Kidney capillary endothelial cell (primary cell): ENCODE data around the gene THSD8.

Experiments
- DNase-seq: peaks from one replicate; pipeline ENCODE4 v3.0.0-alpha.2; 2018; ENCODE audit warnings: low spot score

Gene THSD8

DNA sequence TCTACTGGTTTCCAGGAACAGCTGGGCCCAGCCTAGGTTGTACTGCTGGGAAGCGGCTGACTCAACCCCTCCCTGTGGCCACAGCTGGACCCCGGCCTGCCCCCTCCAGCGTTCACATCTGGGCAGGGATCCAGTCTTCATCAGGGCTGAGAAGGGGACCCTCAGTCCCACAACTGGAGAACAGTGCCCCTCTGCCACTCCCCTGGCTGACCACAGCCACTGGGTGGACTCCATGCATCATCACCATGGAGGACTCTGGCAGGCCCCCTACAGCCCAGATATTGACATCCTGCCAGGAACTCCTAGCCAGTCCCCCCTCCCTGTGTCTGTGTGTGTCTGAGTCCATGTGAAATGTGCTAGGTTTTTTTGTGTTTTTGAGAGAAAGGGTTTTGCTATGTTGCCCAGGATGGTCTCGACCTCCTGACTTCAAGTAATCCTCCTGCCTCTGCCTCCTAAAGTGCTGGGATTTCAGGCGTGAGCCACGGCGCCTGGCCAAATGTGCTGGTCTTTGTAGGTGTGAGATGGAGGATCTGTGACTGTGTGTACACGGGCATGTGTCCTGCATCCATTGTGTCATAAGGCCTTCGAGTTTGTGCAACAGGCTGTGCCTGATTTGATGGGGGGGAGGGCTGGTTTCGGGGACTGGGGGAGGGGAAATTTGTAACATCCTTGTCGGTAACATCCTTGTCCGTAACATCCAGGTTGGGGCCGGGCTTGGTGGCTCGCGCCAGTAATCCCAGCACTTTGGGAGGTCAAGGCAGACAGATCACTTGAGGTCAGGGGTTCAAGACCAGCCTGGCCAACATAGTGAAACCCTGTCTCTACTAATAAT lies 22.5 kb upstream of the THSD8 start:
- peak; percentile 61 for DNase-seq

DNA sequence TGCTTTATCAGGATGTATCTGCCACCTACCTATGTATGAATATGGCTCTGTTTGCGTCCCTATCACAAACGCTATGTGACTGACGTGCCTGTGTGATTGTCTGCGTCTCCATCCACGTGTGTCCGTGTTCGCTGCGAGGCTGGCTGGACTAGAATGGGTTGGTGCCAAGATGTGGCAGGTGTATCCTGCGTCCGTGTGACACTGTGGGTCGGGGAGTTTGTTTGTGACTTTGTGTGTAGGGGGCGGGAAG lies 19.8 kb upstream of the THSD8 start:
- DNase-seq: no peak

DNA sequence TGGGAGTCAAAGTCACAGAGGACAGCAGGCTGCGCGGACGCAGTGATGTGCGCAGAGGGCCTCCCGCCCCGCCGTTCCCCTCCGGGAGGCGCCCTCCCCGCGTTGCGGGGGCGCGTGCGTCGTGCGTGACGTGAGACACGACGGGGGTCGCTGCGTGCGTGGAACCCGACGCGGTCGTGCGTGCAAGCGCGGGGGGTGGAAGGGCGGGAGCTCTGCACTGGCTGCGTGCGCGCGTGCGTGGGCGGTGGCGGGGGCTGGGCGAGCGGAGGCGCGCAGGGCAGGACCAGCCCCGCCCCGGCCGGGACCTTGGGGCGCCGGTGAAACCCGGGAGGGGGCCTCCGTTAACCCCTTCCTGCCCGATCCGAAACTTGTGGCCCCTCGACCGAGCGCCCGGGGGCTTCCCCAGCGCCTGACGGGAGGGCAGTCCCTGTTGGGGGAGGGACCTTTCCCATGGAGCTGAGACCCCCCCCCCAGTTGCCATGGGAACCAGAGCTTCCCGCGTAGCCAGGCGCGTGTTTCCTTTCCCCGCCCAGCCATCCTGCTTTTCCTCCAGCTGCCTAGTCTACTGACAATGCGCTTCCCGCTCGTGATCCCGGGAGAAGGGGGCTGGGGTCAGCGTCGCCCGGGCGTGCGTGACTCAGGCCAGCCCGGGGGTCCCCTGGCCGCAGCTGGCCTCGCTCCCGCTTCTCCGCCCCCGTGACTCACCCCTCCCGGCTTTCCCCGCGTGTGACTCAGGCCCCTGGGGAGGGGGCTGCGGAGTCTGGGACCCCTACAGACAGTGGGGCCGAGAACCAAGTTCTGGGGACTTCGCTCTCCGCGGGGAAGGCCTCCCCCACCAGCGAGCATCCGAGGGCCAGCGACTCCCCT lies 19.2 kb upstream of the THSD8 start:
- DNase-seq: peak; percentile 85

DNA sequence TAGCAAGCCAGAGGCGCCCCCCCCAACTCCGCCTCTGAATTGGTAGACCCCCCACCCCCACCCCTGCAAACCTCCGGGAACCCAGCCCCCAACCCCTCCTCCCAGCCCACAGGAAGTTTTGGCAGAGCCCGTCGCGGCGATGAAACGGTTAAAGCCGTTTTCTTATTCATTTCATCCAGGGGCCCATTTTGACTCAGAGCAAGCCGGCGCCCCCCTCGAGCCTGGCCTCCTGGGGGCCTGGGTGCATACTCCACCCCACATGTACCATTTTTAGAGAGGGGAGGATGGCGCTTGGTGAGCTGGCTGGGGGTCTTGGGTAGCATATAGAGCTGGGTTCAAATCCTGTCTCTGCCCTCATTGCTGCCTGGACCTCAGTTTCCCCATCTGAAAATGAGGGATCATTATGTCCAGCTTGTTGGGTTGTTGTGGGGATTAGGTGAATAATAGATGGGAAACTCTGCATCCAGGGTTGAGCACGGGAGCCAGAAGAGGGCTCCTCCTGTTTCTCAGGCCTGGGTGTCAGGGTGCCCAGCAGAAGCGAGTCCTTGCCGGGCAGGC lies 18.5 kb upstream of the THSD8 start:
- DNase-seq: no peak

DNA sequence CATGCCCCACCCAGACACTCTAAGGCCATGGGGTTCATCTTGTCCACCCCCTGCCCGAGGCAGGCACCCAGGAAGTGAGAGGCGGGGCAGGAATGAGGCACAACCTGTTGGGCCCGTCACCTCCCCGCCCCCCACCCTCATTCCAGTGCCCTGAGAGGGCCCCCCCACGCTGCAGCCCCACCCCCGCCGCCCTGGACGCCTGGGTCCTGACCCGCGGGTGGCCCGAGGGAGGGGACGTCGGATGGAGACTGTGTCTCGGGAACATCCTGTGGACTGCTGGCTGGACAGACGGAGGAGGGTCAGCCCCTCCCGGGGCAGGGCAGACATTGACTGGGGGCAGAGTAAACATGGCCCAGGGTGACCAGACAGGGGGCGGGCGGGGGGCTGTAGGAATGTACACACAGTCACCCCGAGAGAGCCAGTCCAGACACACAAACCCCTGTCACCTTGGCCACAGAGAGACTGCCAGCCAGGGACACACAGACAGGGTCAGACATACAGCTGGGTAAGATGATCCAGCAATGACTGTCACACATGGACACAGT lies 17.9 kb upstream of the THSD8 start:
- DNase-seq: peak; percentile 67

DNA sequence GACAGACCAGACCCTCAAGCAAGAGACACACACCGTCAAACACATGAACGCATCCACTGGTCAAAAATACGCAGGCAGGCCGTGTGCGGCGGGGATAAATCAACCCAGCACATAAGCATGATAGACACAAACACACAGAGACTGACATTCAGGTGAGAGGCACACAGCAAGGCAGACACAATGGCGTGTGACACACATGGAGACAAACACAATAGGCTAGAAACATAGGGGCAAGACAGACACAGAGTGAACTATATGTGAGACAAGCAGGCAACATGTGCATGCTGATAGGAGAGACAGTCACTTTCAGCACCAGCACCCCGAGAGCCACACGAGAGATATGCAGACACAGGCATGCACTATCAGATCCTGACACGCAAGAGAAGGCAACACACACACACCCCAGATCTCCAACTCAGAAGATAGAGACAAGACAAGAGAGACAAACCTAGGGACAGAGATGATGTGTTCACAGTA lies 17.4 kb upstream of the THSD8 start:
- no peak for DNase-seq

DNA sequence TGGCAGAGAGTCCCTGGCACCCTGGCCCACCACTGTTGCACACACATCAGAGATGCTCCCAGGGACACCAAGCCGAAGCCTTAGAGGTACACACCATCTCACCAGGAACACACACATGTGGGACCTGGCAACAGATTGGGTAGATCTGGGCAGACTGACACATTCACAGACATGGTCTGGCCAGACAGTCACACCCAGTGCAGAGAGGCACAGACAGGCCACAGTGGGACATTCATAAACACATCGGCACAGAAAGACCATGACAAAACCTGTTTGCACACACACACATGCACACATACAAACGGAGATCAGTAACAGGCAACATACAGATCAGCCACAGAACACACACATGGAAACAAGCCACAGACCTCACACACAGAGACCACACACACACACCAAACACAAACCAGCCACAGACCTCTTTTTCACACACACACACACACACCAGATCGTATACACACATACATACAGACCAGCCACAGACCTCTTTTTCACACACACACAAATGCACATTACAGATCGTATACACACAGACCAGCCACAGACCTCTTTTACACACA lies 16.9 kb upstream of the THSD8 start:
- DNase-seq: no peak

DNA sequence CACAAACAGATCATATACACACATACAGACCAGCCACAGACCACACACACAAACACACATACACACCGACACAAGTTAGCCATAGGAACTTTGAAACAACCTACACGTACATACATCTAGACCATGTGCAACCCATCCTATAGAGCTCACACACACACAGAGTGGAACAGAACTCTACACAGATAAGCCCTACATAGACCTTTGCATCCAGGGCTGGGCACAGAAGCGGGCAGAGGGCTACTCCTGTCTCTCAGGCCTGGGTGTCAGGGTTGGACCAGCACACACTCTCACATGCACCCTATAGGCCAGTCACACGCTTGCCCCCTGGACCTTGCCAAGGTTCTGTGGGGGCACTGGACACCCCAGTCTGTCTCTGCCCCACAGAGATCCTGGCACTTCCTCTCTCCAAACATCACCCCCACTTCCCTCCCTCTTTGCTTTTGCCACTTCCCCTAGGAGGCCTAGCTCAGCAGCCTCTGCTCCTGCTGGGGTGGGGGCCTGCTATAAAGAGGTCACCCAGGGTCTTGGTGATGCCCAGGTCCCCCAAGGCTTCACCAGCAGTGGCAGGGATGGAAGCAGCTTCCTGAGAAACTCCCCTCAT lies 16.3 kb upstream of the THSD8 start:
- DNase-seq: no peak

DNA sequence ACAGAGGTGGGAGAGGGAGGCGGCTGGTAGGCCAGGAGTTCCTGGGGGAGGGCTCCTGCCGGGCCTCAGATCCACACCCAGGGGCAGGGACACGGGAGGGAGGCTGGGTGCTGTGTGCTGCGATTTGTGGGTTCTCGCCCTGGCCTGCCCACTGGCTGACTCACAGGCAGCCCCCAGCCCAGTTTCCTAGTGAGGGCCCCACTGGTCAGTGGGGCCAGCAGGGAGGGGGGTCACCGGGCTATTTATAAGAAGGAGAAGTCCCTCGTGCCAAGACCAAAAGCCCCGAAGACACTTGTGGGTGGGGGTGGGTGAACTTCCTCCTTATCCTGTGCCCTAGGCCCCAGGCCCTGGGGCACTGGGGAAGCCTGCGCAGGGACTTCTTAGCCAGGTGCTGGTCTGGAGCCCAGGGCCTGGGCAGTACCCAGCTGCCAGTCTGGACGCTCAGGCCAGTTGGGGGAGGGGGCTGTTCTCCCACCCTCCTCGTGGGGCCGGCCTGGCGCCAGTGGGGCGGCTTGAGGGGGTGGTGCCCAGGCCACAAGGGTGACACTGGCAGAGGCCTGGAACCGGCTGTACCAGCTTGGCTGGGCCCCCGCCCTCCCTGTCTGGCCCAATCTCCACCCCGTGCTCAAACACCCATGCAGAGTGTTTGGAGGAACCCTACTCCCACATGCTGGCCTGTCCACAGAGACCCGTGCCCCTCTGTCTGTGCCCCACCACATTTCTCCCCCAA lies 15.6 kb upstream of the THSD8 start:
- no peak for DNase-seq

DNA sequence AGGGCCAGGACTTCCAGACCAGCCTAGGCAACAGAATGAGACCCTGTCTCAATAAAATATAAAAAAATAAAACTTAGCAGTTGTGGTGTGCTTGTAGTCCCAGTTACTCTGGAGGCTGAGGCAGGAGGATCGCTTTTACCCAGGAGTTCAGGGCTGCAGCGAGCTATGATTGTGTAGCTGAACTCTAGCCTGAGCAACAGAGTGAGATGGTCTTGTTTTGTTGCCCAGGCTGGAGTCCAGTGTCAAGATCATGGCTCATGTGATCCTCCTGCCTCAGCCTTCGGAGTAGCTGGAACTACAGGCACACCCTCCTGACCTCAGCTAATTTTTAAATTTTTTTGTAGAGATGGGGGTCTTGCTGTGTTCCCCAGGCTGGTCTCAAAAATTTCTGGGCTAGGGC lies 14.9 kb upstream of the THSD8 start:
- DNase-seq: no peak

DNA sequence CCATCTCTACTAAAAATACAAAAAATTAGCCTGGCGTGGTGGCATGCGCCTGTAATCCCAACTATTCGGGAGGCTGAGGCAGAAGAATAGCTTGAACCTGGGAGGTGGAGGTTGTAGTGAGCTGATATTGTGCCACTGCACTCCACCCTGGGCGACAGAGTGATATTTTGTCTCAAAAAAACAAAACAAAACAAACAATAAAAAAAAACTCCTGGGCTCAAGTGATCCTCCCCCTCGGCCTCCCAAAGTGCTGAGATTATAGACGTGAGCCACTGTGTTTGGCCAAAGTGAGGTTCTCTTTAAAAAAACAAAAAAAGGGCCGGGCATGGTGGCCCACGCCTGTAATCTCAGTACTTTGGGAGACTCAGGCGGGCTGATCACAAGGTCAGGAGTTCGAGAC lies 14.4 kb upstream of the THSD8 start:
- no peak for DNase-seq

DNA sequence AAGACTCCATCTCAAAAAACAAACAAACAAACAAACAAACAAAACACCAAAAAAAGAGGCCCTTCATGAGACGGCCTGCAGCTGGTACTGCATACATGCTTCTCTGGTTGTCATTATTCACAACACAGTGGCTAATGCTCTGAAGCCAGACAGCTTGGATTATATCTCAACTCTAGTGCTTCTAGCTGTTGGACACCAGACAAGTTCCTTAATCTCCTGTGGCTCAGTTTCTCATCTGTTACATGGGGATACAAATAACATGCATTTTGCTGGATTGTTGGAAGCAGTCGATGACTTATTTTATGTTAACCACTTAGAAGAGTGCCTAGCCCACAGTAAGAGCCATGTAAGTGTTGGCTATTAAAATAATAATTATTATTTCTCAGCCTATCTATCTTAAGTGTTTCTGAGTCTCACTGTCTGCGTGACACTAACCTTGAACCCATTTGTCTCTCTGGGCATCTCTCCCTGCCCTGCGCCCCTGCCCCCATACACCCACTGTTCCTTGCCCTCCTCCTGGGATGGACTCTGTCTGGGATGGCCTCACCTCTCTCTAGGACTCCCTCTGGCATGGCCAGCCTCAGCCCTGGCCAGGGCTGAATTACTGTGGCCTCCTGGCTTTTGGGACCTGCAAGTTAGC lies 13.7 kb upstream of the THSD8 start:
- no peak for DNase-seq

DNA sequence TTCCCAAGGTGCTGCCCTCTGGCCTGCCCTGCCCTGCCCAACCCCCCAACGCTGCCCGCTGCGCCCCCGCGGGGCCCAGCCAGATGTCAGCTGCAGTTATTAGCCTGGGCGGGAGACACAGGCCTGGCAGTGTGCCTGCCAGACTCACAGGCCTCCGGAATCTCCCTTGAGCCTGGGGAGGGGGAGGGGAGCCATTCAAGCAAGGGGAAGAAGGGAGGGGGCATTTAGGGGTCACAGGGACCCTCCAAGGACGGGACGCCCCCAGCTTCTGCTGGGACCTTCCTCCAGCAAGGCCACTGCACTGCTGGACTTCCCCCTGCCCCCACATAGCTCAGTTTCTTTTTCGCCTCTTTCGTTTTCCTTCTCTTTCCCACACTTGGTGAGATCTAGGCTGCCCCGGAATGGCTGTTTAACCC lies 13.2 kb upstream of the THSD8 start:
- peak; percentile 56 for DNase-seq

DNA sequence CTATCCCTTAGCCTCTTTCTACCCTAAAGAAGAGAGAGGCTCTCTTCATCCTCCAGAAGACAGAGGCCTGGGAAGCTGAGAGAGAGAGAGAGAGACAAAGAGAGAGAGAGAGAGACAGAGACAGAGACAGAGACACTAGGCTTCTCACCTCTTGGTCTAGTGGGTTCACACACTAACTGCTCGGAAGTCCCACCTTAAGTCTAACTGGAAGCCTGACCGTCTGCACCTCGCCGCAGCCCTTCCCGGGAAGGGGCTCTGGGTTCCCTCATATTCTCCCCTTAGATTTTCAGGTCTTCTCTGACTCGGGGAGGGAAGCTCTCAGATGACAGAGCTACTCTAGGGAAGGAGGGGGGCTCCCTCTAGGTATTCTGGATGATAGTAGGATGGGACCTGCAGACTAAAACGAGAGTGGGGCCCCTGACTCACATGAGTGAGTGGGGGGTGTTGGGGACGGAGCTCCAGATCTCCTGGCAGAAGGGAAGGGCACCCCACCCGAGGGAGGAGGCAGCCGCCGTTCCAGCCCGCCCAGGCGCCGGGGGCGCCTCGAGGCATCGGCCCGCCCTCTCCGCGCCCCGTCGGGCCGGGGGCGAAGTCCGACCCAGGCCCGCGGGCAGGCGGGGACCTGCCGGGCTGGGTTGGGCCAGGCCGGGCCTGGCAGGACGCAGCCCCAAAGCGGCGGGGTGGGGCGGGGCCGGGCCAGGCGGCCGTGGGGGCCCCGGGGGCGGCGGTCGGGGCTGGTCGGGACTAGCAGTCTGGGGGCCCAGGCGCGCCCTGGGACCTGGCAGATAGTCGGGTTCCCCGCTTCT lies 12.6 kb upstream of the THSD8 start:
- DNase-seq: no peak

DNA sequence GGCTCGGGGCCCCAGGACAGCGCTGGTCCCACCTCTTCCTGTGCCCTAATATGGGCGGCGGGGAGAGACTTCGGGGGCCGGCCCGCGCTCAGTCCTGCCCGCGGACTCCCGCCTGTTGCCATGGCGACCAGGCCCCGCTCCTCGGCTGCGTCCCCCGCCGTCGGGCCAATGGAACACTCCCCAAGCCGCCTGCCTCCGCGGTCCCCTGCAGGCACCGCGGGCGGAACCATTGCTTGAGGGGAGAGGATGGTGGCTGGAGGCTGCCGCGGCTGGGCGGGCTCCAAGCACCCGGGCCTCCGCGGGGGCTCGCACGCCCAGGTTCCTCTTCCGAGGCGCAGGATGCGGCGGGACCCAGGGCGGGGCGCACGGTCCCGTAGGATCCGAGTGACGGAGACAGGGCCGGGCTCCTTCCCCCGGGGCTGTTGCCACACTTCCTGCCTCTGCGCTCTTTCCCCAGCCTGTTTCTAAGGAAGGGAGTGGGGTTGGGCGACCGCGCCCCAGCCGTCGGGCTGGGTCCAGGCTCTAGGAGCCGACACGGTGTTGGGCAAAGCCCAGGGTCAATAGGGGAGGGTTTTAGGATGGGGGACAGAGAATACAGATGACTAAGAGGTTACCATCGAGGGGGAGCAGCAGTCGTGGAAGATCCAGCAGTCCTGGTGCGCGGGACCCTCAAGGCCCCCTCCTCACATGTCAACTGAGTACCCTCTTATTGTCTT lies 11.8 kb upstream of the THSD8 start:
- peak; percentile 83 for DNase-seq

DNA sequence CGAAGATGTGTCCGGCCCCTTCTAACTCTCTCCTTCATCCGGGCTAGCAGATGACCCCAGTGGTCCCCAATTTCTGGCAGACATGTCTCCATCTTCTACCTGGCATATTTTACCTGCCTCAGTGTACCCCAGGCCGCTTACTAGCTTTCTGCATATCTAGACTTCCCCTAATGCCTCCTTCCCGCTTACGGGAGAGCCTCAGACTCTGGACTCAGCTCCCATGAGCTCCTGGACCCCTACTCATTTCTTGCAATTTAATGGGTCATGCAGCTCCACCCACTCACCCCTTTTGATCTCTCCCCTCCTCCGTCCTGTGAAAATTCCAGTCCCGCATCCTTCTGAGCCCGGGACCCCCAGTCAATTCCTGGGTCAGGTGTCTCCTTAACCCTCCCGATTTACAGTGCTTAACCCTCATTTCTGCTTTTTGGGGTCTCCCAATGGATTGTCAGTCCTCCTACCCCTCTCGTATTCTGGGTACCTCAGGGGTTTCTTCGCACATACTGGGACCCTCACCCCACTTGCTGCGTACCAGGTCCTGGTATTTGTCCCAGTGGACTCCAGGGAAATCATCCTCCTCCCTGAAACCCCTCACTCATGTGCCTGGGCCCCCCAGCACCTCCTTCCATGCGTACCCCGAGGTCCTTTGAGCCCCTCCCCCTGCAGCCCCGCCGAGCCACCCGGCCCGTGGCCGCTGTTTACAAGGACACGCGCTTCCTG lies 11.1 kb upstream of the THSD8 start:
- no peak for DNase-seq

DNA sequence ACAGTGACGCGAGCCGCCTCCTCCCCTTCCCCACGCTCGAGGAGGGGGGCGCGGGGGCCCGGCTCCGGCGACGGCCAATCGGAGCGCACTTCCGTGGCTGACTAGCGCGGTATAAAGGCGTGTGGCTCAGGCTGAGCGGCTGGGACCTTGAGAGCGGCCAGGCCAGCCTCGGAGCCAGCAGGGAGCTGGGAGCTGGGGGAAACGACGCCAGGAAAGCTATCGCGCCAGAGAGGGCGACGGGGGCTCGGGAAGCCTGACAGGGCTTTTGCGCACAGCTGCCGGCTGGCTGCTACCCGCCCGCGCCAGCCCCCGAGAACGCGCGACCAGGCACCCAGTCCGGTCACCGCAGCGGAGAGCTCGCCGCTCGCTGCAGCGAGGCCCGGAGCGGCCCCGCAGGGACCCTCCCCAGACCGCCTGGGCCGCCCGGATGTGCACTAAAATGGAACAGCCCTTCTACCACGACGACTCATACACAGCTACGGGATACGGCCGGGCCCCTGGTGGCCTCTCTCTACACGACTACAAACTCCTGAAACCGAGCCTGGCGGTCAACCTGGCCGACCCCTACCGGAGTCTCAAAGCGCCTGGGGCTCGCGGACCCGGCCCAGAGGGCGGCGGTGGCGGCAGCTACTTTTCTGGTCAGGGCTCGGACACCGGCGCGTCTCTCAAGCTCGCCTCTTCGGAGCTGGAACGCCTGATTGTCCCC lies 10.4 kb upstream of the THSD8 start, which contains the start of gene JUNB:
Gene JUNB, plus strand, starts transcription at position 142 of the 706 bp plus-strand sequence. Its CDS starts 286 bp downstream, at position 428.
- peak; percentile 91 for DNase-seq
